Stimulated activated CD4-positive, alpha-beta T cell treated with anti-CD3 and anti-CD28 coated beads, Interleukin-2, amount 100 ng/mL, for 4 hours (primary cell): ENCODE measurements around the gene ALDH5A1.

Experiments
- DNase-seq: peaks from one replicate; pipeline ENCODE4 v3.0.0-alpha.2; 2020; ENCODE audit warnings: low read depth

Gene ALDH5A1

GRCh38 chr6:24494821-24495795 is at the start of gene ALDH5A1:
ALDH5A1 (plus strand) TSS chr6:24494969; CDS start chr6:24494997, 28 bp downstream.
- DNase-seq, result peak; percentile 72

- no peak for DNase-seq
Measured at GRCh38 chr6:24445704-24446103, 49.1 kb upstream of the ALDH5A1 start.

GRCh38 chr6:24446670-24447069 is 48.1 kb upstream of the ALDH5A1 start:
- no peak for DNase-seq

GRCh38 chr6:24448396-24448795 is 46.4 kb upstream of the ALDH5A1 start:
- DNase-seq, result no peak

- no peak for DNase-seq
Measured at GRCh38 chr6:24448828-24449525, 45.8 kb upstream of the ALDH5A1 start.

- DNase-seq, result no peak
Measured at GRCh38 chr6:24451581-24452388, 43.0 kb upstream of the ALDH5A1 start.

- no peak for DNase-seq
Measured at GRCh38 chr6:24453921-24454320, 40.8 kb upstream of the ALDH5A1 start.

- no peak for DNase-seq
Measured at GRCh38 chr6:24454452-24454851, 40.3 kb upstream of the ALDH5A1 start.

GRCh38 chr6:24455061-24455460 is 39.7 kb upstream of the ALDH5A1 start:
- no peak for DNase-seq

GRCh38 chr6:24458134-24458533 is 36.6 kb upstream of the ALDH5A1 start:
- no peak for DNase-seq

- DNase-seq, result no peak
Measured at GRCh38 chr6:24458941-24459340, 35.8 kb upstream of the ALDH5A1 start.

- DNase-seq, result no peak
Measured at GRCh38 chr6:24460966-24461365, 33.8 kb upstream of the ALDH5A1 start.

GRCh38 chr6:24464253-24465038 is 30.3 kb upstream of the ALDH5A1 start:
- no peak for DNase-seq

- no peak for DNase-seq
Measured at GRCh38 chr6:24469811-24470210, 25.0 kb upstream of the ALDH5A1 start.

- DNase-seq, result no peak
Measured at GRCh38 chr6:24472181-24472580, 22.6 kb upstream of the ALDH5A1 start.

GRCh38 chr6:24476631-24477030 is 18.1 kb upstream of the ALDH5A1 start:
- DNase-seq, result no peak

- no peak for DNase-seq
Measured at GRCh38 chr6:24477070-24477469, 17.7 kb upstream of the ALDH5A1 start.

GRCh38 chr6:24478903-24479302 is 15.9 kb upstream of the ALDH5A1 start:
- DNase-seq, result no peak

GRCh38 chr6:24480705-24481104 is 14.1 kb upstream of the ALDH5A1 start:
- DNase-seq, result no peak

GRCh38 chr6:24481449-24481848 is 13.3 kb upstream of the ALDH5A1 start:
- DNase-seq, result no peak

GRCh38 chr6:24484657-24485323 is 10.0 kb upstream of the ALDH5A1 start:
- no peak for DNase-seq
